GM12874 (cell line): Measurements from ENCODE around the gene RTN1.

Source experiments
- TF ChIP-seq, protein P1 (sequence below): IDR thresholded peaks from 2 replicates; pipeline ENCODE4 v1.5.1; 2011; ENCODE audit warnings: low read depth, mild to moderate bottlenecking, control low read depth, low read length, moderate library complexity; ENCODE audit not compliant: insufficient read depth

Gene RTN1

GRCh38 chr14:59819446-59820088 lies 51.0 kb downstream of the RTN1 start:
- TF ChIP-seq, protein P1, sequence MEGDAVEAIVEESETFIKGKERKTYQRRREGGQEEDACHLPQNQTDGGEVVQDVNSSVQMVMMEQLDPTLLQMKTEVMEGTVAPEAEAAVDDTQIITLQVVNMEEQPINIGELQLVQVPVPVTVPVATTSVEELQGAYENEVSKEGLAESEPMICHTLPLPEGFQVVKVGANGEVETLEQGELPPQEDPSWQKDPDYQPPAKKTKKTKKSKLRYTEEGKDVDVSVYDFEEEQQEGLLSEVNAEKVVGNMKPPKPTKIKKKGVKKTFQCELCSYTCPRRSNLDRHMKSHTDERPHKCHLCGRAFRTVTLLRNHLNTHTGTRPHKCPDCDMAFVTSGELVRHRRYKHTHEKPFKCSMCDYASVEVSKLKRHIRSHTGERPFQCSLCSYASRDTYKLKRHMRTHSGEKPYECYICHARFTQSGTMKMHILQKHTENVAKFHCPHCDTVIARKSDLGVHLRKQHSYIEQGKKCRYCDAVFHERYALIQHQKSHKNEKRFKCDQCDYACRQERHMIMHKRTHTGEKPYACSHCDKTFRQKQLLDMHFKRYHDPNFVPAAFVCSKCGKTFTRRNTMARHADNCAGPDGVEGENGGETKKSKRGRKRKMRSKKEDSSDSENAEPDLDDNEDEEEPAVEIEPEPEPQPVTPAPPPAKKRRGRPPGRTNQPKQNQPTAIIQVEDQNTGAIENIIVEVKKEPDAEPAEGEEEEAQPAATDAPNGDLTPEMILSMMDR = no peak

DNA sequence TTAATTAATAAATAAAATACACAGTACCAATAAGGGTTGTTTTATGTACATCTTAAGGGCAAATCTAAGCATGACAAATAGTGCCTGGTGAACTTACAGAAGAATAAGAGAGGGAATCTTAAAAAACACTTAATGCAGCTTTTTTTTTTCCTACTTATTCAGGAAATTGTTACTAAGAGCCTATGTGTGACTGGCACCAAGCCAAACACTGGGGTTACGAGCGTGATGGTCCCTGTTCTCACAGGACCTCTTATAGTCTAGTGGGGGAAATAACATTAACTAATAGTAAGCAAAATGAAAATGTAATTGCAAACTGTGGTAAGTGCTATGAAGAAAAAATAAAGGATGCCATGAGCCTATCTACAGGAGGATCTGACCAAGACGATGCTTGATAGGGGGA lies 53.6 kb downstream of the RTN1 start:
- TF ChIP-seq, protein P1 = no peak

GRCh38 chr14:59814988-59815387 lies 55.6 kb downstream of the RTN1 start:
- TF ChIP-seq, protein P1 = no peak

GRCh38 chr14:59811815-59812214 lies 58.8 kb downstream of the RTN1 start:
- TF ChIP-seq, protein P1 = no peak

GRCh38 chr14:59811073-59811472 lies 59.5 kb downstream of the RTN1 start:
- TF ChIP-seq, protein P1 = no peak

- TF ChIP-seq, protein P1 = no peak
Observed at GRCh38 chr14:59803052-59803540, 67.5 kb downstream of the RTN1 start.

GRCh38 chr14:59788176-59788575 lies 82.4 kb downstream of the RTN1 start:
- TF ChIP-seq, protein P1 = no peak
